ENCODE data around the gene LRP4.

LRP4 gene

GRCh38 chr11:46912526-46913150, 5.7 kb downstream of the LRP4 start:
- no peak for DNase-seq (ENCODE audit: insufficient read length, low spot score)
- FAIRE-seq = no peak
- no peak for TF ChIP-seq POLR2A (IDR thresholded peaks at IDR 0.05; ENCODE audit: low read depth, low read length)

- DNase-seq (ENCODE audit: insufficient read length, low spot score) (no peak), FAIRE-seq (no peak)
These were observed 10.7 kb downstream of the LRP4 start for GRCh38 chr11:46907606-46908005.

GRCh38 chr11:46906609-46907041, 11.7 kb downstream of the LRP4 start:
- TF ChIP-seq POLR2A (IDR thresholded peaks at IDR 0.05; ENCODE audit: low read depth, low read length) = no peak
- no peak for DNase-seq (ENCODE audit: insufficient read length, low spot score)
- FAIRE-seq = no peak

More at GRCh38 chr11:46907606-46908005, 10.7 kb downstream of the LRP4 start:
- TF ChIP-seq POLR2A (IDR thresholded peaks at IDR 0.05; ENCODE audit: low read depth, low read length) = no peak

- no peak for TF ChIP-seq POLR2A (IDR thresholded peaks at IDR 0.05; ENCODE audit: low read depth, low read length)
- FAIRE-seq = no peak
- no peak for DNase-seq (ENCODE audit: insufficient read length, low spot score)
These were observed 12.5 kb downstream of the LRP4 start for GRCh38 chr11:46905806-46906205.

GRCh38 chr11:46903846-46904245, 14.5 kb downstream of the LRP4 start:
- DNase-seq (ENCODE audit: insufficient read length, low spot score) (no peak), FAIRE-seq (no peak)

GRCh38 chr11:46902694-46903093, 15.7 kb downstream of the LRP4 start:
- no peak for TF ChIP-seq POLR2A (IDR thresholded peaks at IDR 0.05; ENCODE audit: low read depth, low read length)
- FAIRE-seq (no peak), DNase-seq (ENCODE audit: insufficient read length, low spot score) (no peak)

More at GRCh38 chr11:46903846-46904245, 14.5 kb downstream of the LRP4 start:
- TF ChIP-seq POLR2A (IDR thresholded peaks at IDR 0.05; ENCODE audit: low read depth, low read length) = no peak

GRCh38 chr11:46901156-46901555, 17.2 kb downstream of the LRP4 start:
- no peak for TF ChIP-seq POLR2A (IDR thresholded peaks at IDR 0.05; ENCODE audit: low read depth, low read length)
- DNase-seq (ENCODE audit: insufficient read length, low spot score) (no peak), FAIRE-seq (no peak)

- DNase-seq (ENCODE audit: insufficient read length, low spot score) = no peak
- no peak for FAIRE-seq
- no peak for TF ChIP-seq POLR2A (IDR thresholded peaks at IDR 0.05; ENCODE audit: low read depth, low read length)
These were observed 18.1 kb downstream of the LRP4 start for GRCh38 chr11:46900091-46900746.

GRCh38 chr11:46899501-46900025, 18.8 kb downstream of the LRP4 start:
- FAIRE-seq = no peak

GRCh38 chr11:46898396-46899095, 19.8 kb downstream of the LRP4 start:
- TF ChIP-seq POLR2A (IDR thresholded peaks at IDR 0.05; ENCODE audit: low read depth, low read length) = no peak
- DNase-seq (ENCODE audit: insufficient read length, low spot score) = no peak
- FAIRE-seq = no peak

More at GRCh38 chr11:46899501-46900025, 18.8 kb downstream of the LRP4 start:
- DNase-seq (ENCODE audit: insufficient read length, low spot score) = no peak
- TF ChIP-seq POLR2A (IDR thresholded peaks at IDR 0.05; ENCODE audit: low read depth, low read length) = no peak

GRCh38 chr11:46896719-46897406, 21.5 kb downstream of the LRP4 start:
- no peak for DNase-seq (ENCODE audit: insufficient read length, low spot score)
- TF ChIP-seq POLR2A (IDR thresholded peaks at IDR 0.05; ENCODE audit: low read depth, low read length) = no peak
- no peak for FAIRE-seq

- no peak for TF ChIP-seq POLR2A (IDR thresholded peaks at IDR 0.05; ENCODE audit: low read depth, low read length)
- no peak for FAIRE-seq
- DNase-seq (ENCODE audit: insufficient read length, low spot score) = no peak
These were observed 22.5 kb downstream of the LRP4 start for GRCh38 chr11:46895821-46896220.

- no peak for TF ChIP-seq POLR2A (IDR thresholded peaks at IDR 0.05; ENCODE audit: low read depth, low read length)
- FAIRE-seq (no peak), DNase-seq (ENCODE audit: insufficient read length, low spot score) (no peak)
These were observed 23.4 kb downstream of the LRP4 start for GRCh38 chr11:46894961-46895360.

- no peak for TF ChIP-seq POLR2A (IDR thresholded peaks at IDR 0.05; ENCODE audit: low read depth, low read length)
- DNase-seq (ENCODE audit: insufficient read length, low spot score) (no peak), FAIRE-seq (no peak)
These were observed 23.8 kb downstream of the LRP4 start for GRCh38 chr11:46894506-46894905.

All from H54 (cell line).